IMR-90 (cell line): ENCODE data around the gene CENPP. TPM values are rescaled to one million over a fixed set of nuclear protein-coding genes. Genes with fewer than 3 reads are reported as not detected.

ENCODE experiments used
- ATAC-seq: fragments of 200-7000 bp; cut with Tn5 transposase; 2 replicates; pipeline ENCODE4 v1.9.1; 2020; ENCODE audit warnings: low read depth, mild to moderate bottlenecking, moderate library complexity
- BruUV-seq: library from RNA; stranded (reverse); fragments of 400-500 nt; replicated peaks from 2 replicates; lab custom pipeline; 2021; lab: Mats Ljungman, UMichigan
- CTCF ChIA-PET: fragments of 300-600 bp; formaldehyde crosslinking; extraction: SDS; loops from one replicate; lab custom pipeline; 2021; ENCODE audit warnings: antibody characterized with exemption; lab: Yijun Ruan, JAX
- POLR2A ChIA-PET: fragments of 300-600 bp; sonication (Branson Sonifier 250); formaldehyde crosslinking; loops from one replicate; lab custom pipeline; 2022; ENCODE audit warnings: antibody characterized with exemption; ENCODE audit not compliant: unreplicated experiment; lab: Charles Lee
- DNase-seq: peaks from one replicate; pipeline ENCODE4 v3.0.0; 2013
- H2AFZ ChIP-seq: replicated peaks from 2 replicates; pipeline ENCODE3; 2013; ENCODE audit warnings: low read length, mild to moderate bottlenecking; ENCODE audit not compliant: poor library complexity
- H2AK5ac ChIP-seq: 2 replicates; pipeline ENCODE4 v1.6.1; 2013; ENCODE audit warnings: low read depth, low read length, inconsistent platforms
- H2AK9ac ChIP-seq: replicated peaks from 2 replicates; pipeline ENCODE3; 2013; ENCODE audit warnings: mild to moderate bottlenecking, low read depth, low read length, moderate library complexity; ENCODE audit not compliant: poor library complexity
- H2BK120ac ChIP-seq: 2 replicates; pipeline ENCODE4 v1.6.1; 2013; ENCODE audit warnings: low read depth, low read length, inconsistent platforms
- H2BK15ac ChIP-seq: 3 replicates; pipeline ENCODE4 v1.6.1; 2013; ENCODE audit warnings: low read depth, low read length, inconsistent platforms
- H2BK20ac ChIP-seq: 2 replicates; pipeline ENCODE4 v1.6.1; 2013; ENCODE audit warnings: low read depth, mild to moderate bottlenecking, inconsistent platforms, low read length, moderate library complexity
- H2BK5ac ChIP-seq: 2 replicates; pipeline ENCODE4 v1.6.1; 2013; ENCODE audit warnings: mild to moderate bottlenecking, low read depth, low read length, inconsistent platforms; ENCODE audit not compliant: poor library complexity, severe bottlenecking
- H3K14ac ChIP-seq: replicated peaks from 2 replicates; pipeline ENCODE4 v1.6.1; 2013; ENCODE audit warnings: low read depth, low read length, inconsistent platforms
- H3K18ac ChIP-seq: 2 replicates; pipeline ENCODE4 v1.6.1; 2013; ENCODE audit warnings: low read depth, low read length, control low read depth
- H3K23ac ChIP-seq: 2 replicates; pipeline ENCODE4 v1.6.1; 2013; ENCODE audit warnings: low read depth, low read length, inconsistent platforms
- H3K27ac ChIP-seq: 2 replicates; pipeline ENCODE4 v1.5.1; 2013; ENCODE audit warnings: mild to moderate bottlenecking, control low read depth, low read length; ENCODE audit not compliant: insufficient read depth
- H3K27me3 ChIP-seq: 2 replicates; pipeline ENCODE4 v1.6.1; 2013; ENCODE audit warnings: low read length; ENCODE audit not compliant: control insufficient read depth, insufficient read depth
- H3K36me3 ChIP-seq: 2 replicates; pipeline ENCODE4 v1.6.1; 2013; ENCODE audit warnings: low read length, mixed read lengths; ENCODE audit not compliant: control insufficient read depth, insufficient read depth
- H3K4ac ChIP-seq: 2 replicates; pipeline ENCODE4 v1.6.1; 2013; ENCODE audit warnings: low read depth, low read length, inconsistent platforms
- H3K4me1 ChIP-seq: 2 replicates; pipeline ENCODE4 v1.6.1; 2013; ENCODE audit warnings: low read length, mixed read lengths; ENCODE audit not compliant: control insufficient read depth, insufficient read depth
- H3K4me2 ChIP-seq: 2 replicates; pipeline ENCODE4 v1.6.1; 2013; ENCODE audit warnings: low read depth, mild to moderate bottlenecking, control low read depth, low read length, moderate library complexity
- H3K4me3 ChIP-seq: 2 replicates; pipeline ENCODE4 v1.5.1; 2013; ENCODE audit warnings: low read depth, mild to moderate bottlenecking, control low read depth, low read length, moderate library complexity; ENCODE audit not compliant: insufficient read depth
- H3K56ac ChIP-seq: 2 replicates; pipeline ENCODE4 v1.6.1; 2013; ENCODE audit warnings: low read length, inconsistent platforms; ENCODE audit not compliant: insufficient read depth; ENCODE audit errors: extremely low read depth
- H3K79me1 ChIP-seq, 2 experiments: 2 replicates each; pipeline ENCODE4 v1.6.1; 2013; ENCODE audit warnings: low read length in 2 of 2, inconsistent platforms in 1 of 2, low read depth in 1 of 2
- H3K9ac ChIP-seq: 2 replicates; pipeline ENCODE4 v1.6.1; 2013; ENCODE audit warnings: low read depth, low read length, control low read depth
- H3K9me1 ChIP-seq: 2 replicates; pipeline ENCODE4 v1.6.1; 2013; ENCODE audit warnings: low read length, inconsistent platforms; ENCODE audit not compliant: insufficient read depth
- H3K9me3 ChIP-seq: 2 replicates; pipeline ENCODE4 v1.6.1; 2013; ENCODE audit warnings: low read length; ENCODE audit not compliant: control insufficient read depth, insufficient read depth
- H4K20me1 ChIP-seq: 2 replicates; pipeline ENCODE4 v1.6.1; 2013; ENCODE audit warnings: low read length, inconsistent platforms; ENCODE audit not compliant: insufficient read depth
- H4K5ac ChIP-seq: 2 replicates; pipeline ENCODE4 v1.6.1; 2013; ENCODE audit warnings: mild to moderate bottlenecking, low read depth, low read length, control low read depth
- H4K8ac ChIP-seq, 2 experiments: 2 replicates each; pipeline ENCODE4 v1.6.1; 2013; ENCODE audit warnings: low read depth in 2 of 2, low read length in 2 of 2, control low read depth in 1 of 2, inconsistent platforms in 1 of 2
- H4K91ac ChIP-seq: 2 replicates; pipeline ENCODE4 v1.6.1; 2013; ENCODE audit warnings: low read depth, low read length, inconsistent platforms; ENCODE audit not compliant: insufficient read depth
- CEBPB ChIP-seq: IDR thresholded peaks from 2 replicates; pipeline ENCODE4 v1.6.1; 2012; ENCODE audit warnings: low read depth, low read length, improper control_type of control experiment
- CTCF ChIP-seq: conservative IDR thresholded peaks from 2 replicates; pipeline ENCODE4 v1.5.1; 2012; ENCODE audit warnings: mild to moderate bottlenecking, low read depth, low read length, improper control_type of control experiment
- MXI1 ChIP-seq: IDR thresholded peaks from 2 replicates; pipeline ENCODE4 v1.6.1; 2012; ENCODE audit warnings: low read depth, mild to moderate bottlenecking, low read length, moderate library complexity, borderline replicate concordance
- RCOR1 ChIP-seq: IDR thresholded peaks from 2 replicates; pipeline ENCODE4 v1.6.1; 2012; ENCODE audit warnings: mild to moderate bottlenecking, low read length, improper control_type of control experiment; ENCODE audit not compliant: insufficient replicate concordance
- USF2 ChIP-seq: fragments of 150-350 bp; IDR thresholded peaks from 2 replicates; pipeline ENCODE4 v1.6.1; 2017; ENCODE audit warnings: mild to moderate bottlenecking, antibody characterized with exemption, low read length, low read depth
- WGBS, 2 experiments: methylation state at CpG; one replicate each; pipeline versions ENCODE4 v1.1.5 to v1.1.7; 2013; ENCODE audit warnings: missing lambda C conversion rate in 2 of 2; ENCODE audit not compliant: insufficient read length in 1 of 2; ENCODE audit errors: extremely low coverage in 2 of 2; 5-methylcytosine and 5-hydroxymethylcytosine counted together
- dilution Hi-C: fragments of 300-500 bp; cut with HindIII; formaldehyde crosslinking; loops from one replicate; pipeline ENCODE4 v1.14.3; 2018; ENCODE audit warnings: low sequenced_read_pairs; ENCODE audit not compliant: unreplicated experiment
- in situ Hi-C: fragments of 300-500 bp; cut with MboI; formaldehyde crosslinking; loops from 3 replicates; pipeline ENCODE4 v1.14.3; 2019; ENCODE audit warnings: low sequenced_read_pairs, inconsistent platforms, mixed read lengths
- intact Hi-C: fragments of 100-400 bp; cut with micrococcal nuclease; formaldehyde crosslinking; loops from 2 replicates; pipeline ENCODE4 v1.10.0; 2022
- polyA plus RNA-seq, 3 experiments: library from polyadenylated mRNA; depleted of rRNA; stranded (reverse); fragments of >200 nt; gene quantifications; 2 replicates each; pipeline ENCODE4 v1.2.3, GENCODE V29; 2012; ENCODE audit warnings: low replicate concordance in 1 of 3
- total RNA-seq: library from RNA; depleted of rRNA; stranded (reverse); fragments of >200 nt; gene quantifications from 2 replicates; pipeline ENCODE4 v1.2.3, GENCODE V29; 2012

Gene CENPP
- total and polyA plus RNA-seq, 2 of the 4 experiments (the other 2 are of a cell fraction): 1.4 to 2.0 TPM

- peaks cover 33 to 84% of the 10 kb centered on the region in 2 experiments for H3K79me1 ChIP-seq
- no TSS peak for BruUV-seq
- no peak overlapping the region for H3K9ac ChIP-seq
- H3K18ac ChIP-seq: no peak overlapping the region
- peaks cover 32% of the 10 kb centered on the region for H3K36me3 ChIP-seq
- H3K27me3 ChIP-seq: no peaks in the 10 kb centered on the region
- no peak overlapping the region for H2AFZ ChIP-seq
- H3K14ac ChIP-seq: no peak overlapping the region
- no peak overlapping the region for H2BK20ac ChIP-seq
- no peak overlapping the region for H3K4ac ChIP-seq
- H2BK120ac ChIP-seq: no peak overlapping the region
- no peaks in the 10 kb centered on the region for H3K4me1 ChIP-seq
- H2AK5ac ChIP-seq: no peak overlapping the region
- H2AK9ac ChIP-seq: no peak overlapping the region
- WGBS, 2 experiments: no CpG with 5 or more reads among the region's 4 CpGs
- DNase-seq (no peak), ATAC-seq (no peak)
- no peak overlapping the region for H2BK5ac ChIP-seq
- peaks cover 58% of the 10 kb centered on the region for H4K20me1 ChIP-seq
- intact Hi-C loops (no loop called here), dilution Hi-C loops (no loop called here), in situ Hi-C loops (no loop called here)
- CTCF ChIA-PET: interaction anchor here (0.5 kb wide), 1 partner anchor 114 kb away, joined by 5 read pairs; no protein-coding TSS in a partner anchor
- H4K5ac ChIP-seq: no peak overlapping the region
- peaks cover 25% of the 10 kb centered on the region for H3K9me1 ChIP-seq
- no peak overlapping the region for H3K56ac ChIP-seq
- no peak overlapping the region for H3K4me3 ChIP-seq
- H2BK15ac ChIP-seq: no peak overlapping the region
- H3K27ac ChIP-seq: no peak overlapping the region
- no peaks in the 10 kb centered on the region for H3K9me3 ChIP-seq
- no peak overlapping the region for H4K8ac ChIP-seq
- POLR2A ChIA-PET: no interaction called here
- H4K91ac ChIP-seq: no peak overlapping the region
- no peak overlapping the region for H3K23ac ChIP-seq
- no peak overlapping the region for H3K4me2 ChIP-seq
- TF ChIP-seq USF2: no peak
- no peak for TF ChIP-seq CEBPB
- TF ChIP-seq MXI1: no peak
- TF ChIP-seq CTCF: no peak
- no peak for TF ChIP-seq RCOR1
These were observed 332.9 kb downstream of the CENPP start for GRCh38 chr9:92658611-92659010.
